ENCODE measurements around the gene CACNB2.
"Not testable (repeated sequence)": the region's sequence is repeated elsewhere in the genome, so short reads cannot be mapped to it uniquely, and the experiment has no call there.

CACNB2 gene

DNA sequence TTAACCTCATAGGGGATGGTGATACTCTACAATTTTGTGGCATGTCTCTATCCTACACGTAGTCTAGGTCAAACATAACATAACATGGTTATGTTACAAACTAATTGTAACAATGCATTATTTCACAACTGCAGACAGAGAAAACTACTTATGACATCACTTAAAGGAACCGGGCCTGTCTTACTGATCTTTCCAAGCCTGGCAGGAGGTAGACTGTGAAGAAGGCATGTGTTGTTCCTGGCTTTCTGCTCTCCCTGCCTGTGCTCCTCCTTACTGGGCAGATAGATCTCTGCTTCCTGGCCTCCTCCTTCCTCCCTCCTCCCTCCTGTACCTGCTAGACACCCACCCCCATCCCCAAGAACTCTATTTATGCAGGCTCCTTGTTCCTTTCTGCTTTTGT lies 5.4 kb downstream of the CACNB2 start:
- no peak for DNase-seq (ENCODE audit: low spot score)

DNA sequence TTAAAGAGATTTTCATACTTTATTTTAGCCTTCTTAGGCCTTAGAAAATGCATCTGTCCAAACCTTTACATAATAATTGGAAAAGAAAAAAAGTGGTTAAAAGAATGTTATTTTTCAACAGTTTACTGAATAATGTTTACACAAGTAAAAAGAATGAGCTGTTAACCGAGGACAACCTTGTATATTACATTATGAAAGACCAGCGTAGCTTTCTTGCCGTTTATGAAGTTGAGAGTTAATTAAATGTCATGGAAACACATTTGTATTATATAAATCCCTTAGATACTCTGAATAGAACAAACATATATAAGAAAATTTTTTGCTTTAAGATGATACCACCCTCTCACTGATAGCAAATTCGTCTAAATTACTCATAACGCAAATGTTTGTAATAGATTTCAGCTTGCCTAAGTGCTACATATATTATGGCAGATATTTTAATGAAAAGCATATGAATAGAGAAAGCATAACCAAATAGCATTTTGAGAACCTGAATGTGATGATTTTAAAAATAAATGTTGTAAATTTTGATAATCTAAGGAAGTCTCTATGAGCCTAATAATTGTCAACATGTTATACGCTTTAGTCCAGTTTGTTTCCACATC lies 9.1 kb downstream of the CACNB2 start:
- no peak for DNase-seq (ENCODE audit: low spot score)

DNA sequence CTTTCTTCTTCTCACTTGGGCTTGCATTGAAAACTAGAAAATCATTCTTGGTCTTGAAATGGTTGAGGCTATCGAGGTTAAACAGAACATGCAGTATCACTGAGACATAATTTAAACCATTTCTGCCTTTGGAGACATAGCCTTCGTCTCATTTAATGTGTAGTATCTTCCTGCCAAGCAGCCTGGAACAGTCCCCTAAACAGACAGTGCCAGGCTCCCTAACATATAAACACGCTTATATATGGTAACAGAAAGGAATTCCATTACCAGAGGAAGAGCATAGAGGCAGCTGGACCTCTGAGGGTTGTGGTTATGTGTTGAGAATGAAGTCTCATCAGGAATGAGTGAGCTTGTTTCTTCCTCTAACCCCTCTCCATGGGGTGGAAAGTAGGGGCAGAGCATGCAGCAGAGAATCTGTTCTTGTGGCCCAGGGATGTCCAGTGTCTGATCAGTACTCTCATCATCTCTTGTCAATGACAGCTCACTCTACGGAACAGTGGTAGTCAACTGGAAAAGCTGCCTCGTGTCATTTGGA lies 11.2 kb downstream of the CACNB2 start:
- no peak for DNase-seq (ENCODE audit: low spot score)

DNA sequence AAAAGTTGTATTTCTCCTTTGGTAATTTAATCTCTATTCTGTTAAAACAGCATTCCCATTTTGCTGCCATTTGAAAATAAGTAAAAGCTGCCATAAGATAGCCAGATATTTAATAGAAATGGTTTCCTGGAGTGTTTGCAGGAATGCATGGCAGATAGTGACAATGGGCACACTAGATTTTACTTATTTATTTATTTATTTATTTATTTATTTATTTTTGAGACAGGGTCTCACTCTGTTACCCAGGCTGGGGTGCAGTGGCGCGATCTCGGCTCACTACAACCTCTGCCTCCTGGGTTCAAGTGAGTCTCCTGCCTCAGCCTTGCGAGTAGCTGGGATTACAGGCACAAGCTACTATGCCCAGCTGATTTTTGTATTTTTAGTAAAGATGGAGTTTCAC lies 13.2 kb downstream of the CACNB2 start:
- DNase-seq (ENCODE audit: low spot score): not testable (repeated sequence)

DNA sequence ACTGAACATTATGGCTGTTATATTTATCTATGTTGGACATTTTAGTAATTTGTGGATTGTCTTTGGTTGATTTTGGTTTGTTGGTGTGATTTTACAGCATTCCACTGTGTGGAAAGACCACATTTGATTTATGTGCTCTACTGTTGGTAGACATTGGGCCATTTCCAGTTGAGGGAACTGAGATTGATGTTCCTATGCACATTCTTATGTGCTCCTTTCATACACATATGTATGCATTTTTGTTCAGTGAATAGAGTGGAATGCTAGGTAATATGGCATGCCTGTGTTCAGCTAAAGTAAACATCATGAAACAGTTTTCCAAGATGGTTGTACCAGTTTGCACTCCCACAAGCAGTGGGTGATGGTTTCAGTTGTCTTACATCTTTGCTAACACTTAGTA lies 15.1 kb downstream of the CACNB2 start:
- DNase-seq (ENCODE audit: low spot score): no peak

DNA sequence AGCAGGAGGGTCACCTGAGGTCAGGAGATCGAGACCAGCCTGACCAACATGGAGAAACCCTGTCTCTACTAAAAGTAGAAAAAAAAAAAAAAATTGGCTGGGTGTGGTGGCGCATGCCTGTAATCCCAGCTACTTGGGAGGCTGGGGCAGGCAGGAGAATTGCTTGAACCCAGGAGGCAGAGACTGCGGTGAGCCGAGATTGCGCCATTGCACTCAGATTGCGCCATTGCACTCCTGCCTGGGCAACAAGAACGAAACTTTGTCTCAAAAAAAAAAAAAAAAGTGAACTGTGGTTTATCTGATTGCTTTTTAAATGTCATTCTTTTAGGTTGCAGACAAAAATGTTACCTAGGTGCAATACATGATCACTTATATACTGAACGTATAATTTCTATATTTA lies 16.6 kb downstream of the CACNB2 start:
- not testable (repeated sequence) for DNase-seq (ENCODE audit: low spot score)

DNA sequence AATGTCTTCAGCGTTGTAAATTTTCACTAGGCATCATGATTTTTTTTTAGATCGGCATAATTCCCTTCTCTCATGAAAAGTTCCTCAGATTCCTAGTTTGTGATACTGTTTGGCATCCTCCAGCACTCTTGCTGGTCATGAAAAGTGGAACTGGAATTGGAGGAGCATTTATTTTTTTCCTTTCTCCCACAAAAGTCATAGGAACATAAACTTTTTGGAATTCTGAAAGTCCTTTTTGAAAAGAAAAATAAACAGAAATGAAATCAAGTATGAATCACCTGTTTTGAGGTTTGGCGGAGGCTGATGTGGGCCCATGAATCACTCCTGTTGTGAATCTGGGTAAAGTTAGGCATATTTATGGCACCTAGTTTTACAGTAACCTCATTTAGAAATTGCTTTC lies 17.7 kb downstream of the CACNB2 start:
- DNase-seq (ENCODE audit: low spot score): no peak

DNA sequence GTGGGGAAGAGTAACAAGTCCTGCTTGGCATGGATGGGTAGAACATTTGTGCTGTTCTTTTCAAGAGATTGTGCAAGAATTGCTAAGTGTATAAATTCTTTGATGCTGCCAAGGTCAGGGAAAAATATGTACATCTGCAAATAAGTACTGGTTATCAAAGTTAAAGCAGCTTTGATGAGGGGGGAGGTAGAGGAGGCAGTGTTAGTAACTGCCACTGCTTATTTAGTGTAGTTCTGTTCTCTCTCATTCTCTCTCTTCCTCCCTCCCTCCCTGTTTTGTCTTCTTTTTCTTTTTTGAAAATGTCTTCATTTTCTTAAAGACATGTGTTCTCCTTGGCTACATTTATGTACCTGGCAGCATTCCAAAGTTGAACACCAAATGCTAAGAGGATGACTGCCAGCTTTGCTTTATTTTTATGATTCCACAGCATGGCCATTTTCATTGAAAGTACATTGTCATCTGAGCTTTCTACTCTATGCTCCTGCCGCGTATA lies 18.6 kb downstream of the CACNB2 start:
- no peak for DNase-seq (ENCODE audit: low spot score)

DNA sequence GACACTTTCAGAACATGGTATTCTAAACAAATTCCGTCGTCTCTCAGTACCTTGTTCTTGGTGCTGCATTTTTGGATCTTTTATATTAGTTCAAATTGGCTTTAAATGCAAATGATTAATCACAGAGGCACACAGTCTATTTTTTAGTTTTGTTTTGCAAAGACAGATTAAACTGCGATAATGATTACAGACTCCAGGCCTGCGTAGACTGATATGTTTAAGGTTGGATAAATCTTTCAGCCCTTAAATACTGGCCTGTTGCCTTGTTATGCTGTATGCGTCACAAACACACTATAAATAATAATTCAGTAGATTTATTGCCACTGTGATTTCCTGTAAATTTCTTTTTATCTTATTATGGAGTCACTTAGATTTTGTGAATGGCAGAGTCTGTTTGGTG lies 19.3 kb downstream of the CACNB2 start:
- DNase-seq (ENCODE audit: low spot score): no peak

DNA sequence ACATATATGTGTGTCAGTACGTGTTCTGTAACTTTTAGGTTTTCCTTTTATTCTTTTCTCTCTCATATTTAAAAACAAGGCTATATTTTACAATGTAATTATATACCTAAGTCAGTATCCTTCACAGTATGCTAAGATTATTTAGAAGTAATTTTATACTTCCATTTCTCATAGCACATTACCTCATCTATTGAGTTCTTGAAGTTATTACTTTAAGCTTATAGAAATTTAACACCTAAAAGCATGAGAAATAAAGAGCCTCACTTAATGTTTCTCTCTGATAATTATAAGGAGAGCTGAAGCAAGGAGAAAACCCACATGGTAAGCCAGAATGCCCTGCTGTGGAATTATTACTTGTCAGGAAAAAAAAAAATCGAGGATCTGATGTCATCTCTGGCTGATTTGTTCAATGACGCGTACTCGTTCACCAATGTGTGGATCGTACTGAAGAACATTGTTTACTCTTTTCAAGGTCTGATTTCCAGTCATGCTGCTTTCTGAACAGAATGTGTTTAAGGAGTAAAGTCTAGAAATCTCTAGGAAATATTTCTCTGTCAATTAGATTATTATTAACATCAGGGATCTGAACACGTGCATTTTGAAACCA lies 21.9 kb downstream of the CACNB2 start:
- no peak for DNase-seq (ENCODE audit: low spot score)

DNA sequence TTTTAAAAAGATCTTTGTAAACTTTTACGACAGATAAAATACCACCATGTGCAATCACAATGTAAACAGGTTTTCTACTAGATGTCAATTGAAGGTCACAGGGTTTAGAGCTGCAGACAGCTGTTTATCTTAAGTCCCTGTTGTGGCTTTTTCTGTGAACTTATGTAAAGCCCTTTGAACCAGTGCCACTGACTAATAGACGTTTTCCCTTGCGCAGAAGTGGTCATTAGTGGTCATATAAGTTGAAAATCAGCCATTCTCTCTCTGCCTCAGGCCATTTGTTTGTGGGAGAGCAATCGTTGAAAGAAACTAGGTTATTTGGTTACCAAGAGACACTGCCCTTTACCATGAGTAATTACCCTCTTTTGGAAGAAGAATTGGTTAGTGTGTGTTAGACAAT lies 23.9 kb downstream of the CACNB2 start:
- no peak for DNase-seq (ENCODE audit: low spot score)

DNA sequence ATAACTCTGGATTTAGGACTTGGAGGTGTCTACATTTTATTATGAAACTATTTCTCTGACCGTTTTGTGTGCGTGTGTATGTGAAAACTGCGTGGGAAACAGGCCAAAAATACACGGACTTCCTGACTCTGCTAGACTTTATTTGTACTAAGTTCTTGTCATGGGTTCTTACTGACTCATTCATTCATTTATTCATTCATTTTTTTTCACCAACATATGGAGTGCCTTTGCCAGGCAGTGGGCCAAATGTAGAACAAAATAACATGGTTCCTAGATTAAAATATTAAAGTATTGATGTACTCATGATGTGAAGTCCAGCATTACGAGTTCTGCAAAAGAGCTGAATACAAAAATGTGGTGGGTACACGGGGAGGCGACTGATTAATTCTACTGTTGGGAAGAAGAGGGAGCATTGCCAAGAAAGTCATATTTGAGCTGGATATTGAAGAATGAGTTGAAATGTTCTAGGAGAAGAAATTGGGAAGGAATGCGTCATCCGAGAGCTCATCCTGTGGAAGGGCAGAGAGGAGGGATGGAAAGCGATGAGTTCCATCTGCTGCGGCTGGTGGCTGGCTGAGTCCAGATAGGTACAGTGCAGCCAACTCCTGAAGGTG lies 24.6 kb downstream of the CACNB2 start:
- DNase-seq (ENCODE audit: low spot score): no peak

DNA sequence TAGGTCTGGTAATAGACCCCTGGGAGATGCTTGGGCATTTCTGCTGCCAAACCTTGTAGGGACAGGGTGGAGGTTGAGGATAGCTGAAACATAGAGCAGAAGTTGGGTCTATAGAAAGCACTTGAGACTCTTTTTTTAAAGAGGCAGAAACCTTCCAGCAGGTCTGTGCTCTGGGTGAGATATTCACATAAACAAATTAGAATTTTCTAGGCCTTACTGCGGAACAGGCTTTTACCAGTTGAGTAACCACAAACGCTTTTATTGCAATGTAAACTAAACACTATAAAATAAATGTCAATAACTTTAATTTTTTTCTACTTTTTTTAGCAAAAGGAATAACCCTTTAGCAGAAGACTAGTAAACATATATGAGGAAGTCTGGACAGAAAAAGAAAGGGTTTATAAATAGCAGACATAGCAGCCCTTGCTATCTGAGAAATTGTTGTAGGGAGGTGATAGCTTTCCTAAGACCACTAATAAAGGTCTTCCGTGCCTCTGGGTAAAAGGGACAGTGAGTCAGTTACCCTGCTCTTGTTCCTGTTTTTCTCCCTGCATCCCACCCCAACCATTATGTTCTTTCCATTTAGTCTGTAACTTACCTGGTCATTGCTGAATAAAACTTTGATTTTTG lies 38.7 kb downstream of the CACNB2 start:
- no peak for DNase-seq (ENCODE audit: low spot score)

DNA sequence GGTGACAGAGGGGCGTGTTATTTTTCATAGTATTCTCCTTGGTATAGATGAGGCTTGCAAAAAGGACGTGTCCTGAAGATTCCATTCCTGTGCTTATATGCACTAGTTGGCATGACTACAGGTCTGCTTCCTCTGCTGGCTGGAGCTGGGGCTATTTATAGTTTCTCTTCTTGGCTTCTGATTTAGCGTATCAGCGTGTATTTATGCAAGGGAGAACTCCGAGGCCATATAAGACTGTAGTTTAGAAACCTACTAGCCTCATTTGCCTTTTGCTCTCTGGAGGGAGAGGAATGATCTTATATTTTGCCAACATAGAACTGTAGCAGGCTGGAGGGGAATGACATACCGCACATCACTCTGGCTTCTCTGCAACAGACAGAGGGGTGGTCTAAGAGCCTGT lies 39.7 kb downstream of the CACNB2 start:
- no peak for DNase-seq (ENCODE audit: low spot score)

DNA sequence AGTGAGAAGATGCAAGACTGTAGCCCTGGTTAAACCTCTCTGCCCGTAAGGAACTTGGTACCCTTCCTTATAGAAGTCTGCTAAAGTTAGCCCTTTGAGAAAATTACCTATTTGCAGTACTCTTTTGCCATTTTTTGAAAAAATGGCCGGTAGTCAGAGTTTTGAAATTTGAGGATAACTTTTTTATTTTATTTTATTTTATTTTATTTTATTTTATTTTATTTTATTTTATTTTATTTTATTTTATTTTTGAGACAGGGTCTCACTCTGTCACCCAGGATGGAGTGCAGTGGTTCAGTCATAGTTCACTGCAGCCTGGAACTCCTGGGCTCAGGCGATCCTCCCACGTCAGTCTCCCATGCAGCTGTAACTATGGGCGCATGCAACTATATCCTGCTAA lies 41.2 kb downstream of the CACNB2 start:
- DNase-seq (ENCODE audit: low spot score): not testable (repeated sequence)

DNA sequence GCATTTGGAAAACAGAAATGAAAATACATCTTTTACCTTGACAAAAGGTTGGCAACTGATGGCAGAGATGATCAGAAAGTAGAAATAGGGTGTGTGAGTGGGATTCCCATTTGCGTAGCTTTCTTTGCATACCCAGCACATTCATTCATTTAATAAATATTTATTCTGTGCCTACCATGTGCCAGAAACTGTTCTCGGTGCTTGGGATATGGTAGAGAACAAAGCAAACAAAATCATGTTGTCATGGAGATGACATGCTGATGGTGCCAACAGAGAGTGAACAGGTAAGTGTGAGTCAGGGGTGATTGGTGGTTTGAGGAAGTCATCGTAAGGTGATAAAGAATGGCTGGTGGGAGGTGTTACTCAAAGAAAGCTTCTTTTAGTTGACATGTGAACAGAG lies 45.4 kb downstream of the CACNB2 start:
- no peak for DNase-seq (ENCODE audit: low spot score)

DNA sequence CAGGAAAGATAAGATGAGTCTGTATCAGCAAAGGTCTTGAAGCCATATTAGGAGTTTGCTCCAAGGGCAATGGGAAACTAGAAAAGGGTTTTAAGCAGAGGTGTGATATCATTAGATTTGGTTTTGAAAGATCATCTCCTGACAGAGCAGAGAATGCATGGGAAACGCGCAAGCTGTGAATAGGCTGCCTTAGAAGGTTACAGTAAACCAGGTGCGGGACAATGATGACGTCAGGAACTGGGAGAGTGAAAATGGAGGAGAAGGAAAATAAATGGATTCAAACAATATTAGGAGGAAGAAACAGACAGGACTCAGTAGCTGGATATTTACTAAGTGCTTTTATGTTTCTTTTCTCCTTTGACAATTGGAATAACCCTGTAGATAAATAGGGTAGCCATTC lies 50.6 kb downstream of the CACNB2 start:
- no peak for DNase-seq (ENCODE audit: low spot score)

DNA sequence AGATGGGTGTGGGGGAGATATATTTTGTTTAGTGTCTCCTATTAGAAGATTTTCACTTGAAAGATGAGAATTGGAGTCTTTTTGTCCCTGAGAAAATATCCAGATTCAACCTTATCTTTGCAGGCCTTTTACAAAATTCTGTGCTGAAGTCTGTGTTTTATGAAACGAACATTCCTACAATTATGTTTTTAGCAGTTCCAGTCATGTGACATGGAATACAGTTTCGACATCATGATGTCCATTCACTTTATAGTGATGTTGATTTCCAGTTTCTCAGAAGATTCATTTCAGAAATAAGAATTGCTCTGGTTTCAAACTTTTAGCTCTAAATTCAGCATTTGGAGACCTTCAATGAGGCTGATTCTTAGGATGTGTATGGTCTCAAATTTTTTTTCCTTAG lies 54.4 kb downstream of the CACNB2 start:
- DNase-seq (ENCODE audit: low spot score): no peak

DNA sequence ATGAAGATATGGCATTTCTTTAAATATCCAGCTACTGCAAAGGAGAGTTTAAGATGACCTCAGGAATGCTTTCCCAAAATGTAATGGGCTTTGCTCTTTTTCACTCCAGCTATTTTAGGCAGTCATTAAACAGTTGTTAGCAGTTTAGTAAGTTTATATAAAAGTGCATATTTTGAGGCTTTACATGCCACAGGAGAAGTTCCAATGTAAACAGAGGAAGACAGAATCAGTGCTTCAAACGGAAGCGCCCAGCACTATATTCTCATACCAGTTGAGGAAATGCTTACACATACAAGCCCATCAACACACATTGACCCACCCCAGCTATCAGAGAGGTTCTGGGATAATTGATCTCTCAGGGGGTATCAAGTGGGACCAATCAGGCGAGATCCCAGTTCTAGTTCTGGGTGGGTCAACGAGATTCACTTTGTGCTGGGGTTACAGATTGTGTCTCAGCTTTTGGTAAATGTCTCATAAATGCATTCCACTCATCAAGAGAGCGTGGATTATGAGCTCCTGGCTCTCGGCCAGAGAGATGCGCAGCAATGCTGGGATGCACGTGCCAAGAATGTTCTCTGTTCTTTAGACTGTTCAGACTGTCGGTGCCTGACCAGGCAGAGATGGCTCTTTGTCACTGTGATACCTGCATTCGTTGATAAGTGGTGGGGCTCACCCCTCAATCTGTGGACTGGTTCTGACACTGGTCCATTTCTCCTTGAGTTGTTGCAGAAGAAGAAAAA lies 55.0 kb downstream of the CACNB2 start:
- no peak for DNase-seq (ENCODE audit: low spot score)

DNA sequence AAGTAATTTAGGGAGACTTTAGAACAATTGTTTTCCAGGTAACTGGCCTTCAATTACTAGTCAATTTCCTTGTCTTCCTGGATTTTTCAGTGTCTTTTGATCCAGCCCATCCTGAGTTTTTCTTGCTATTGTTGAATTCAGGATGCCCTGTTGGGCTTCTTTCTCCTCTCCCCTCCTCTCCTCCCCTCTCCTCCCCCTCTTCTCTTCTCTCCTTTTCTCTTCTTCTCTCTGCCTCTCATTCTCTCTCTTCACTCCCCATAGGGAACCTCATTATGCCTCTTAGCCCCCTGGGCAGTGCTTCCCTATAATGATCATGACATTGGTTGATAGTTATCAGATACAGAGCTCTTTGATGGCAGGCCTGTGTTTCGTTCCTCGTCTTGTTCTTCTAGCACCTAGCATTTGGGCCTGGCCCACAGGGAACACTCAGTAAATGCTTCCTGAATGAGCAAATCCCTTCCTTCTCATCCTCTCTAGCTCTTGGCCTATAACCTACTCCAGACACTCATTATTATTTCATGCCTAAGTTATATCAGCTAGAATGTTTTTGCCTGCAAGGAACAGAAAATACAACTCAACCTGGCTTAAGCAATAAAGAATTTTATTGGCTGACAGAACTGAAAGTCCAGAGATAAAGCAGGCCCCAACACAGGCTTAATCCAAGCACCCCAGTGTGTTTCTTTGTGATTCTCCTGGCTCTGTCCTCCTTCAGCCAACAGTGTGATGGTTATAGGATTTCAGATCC lies 56.8 kb downstream of the CACNB2 start:
- no peak for DNase-seq (ENCODE audit: low spot score)

DNA sequence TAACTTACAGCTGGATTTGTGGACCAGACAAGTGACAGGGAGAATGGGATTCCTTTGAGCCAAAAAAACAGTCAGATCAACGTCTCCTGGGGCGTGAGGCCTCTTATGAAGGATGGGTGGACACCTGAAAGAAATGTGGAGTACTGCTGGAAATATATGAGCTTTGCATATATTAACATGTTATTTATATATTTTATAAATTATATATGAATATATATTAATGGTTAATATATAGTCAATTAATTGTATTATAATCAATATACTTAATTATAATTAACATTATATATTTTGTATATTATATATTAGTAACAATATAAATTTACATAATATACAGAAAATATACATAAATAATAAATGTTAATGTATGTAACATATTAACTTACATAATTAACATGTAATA lies 57.5 kb downstream of the CACNB2 start:
- no peak for DNase-seq (ENCODE audit: low spot score)

DNA sequence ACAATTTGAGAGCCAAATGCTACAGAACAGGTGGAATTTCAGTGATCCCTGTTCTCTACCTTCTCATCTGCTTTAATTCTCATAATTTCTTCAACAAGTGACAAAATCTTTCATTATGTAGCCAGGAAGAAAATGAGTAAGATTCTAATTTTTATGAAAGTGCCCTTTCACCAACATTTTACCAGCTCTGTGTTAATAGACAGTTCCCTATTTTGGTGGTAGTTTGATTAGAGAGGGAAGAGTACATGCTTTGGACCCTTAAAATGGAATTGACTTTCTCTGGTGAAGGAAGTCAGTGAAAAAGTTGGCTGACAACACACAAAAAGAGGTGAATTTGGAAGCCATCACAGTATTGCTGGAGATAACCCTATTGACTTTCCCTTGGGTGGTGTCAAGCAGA lies 61.7 kb downstream of the CACNB2 start:
- no peak for DNase-seq (ENCODE audit: low spot score)

Measured in germinal center (tissue), 1 donor.